MM.1S (cell line): ENCODE results near the gene PNPT1.
A peak's percentile ranks its signal among the peaks of the same experiment; 100 is the strongest.
"Not testable (repeated sequence)": the region's sequence is repeated elsewhere in the genome, so short reads cannot be mapped to it uniquely, and the experiment has no call there.

Experiments used
- DNase-seq: peaks from one replicate; pipeline ENCODE4 v3.0.0-alpha.2; 2015
- H2AFZ ChIP-seq: fragments of 300-600 bp; sonication (generic); 2 replicates; pipeline ENCODE4 v1.6.0; 2016; ENCODE audit warnings: antibody characterized with exemption, low read length
- H3F3A ChIP-seq: fragments of 300-600 bp; sonication (generic); 2 replicates; pipeline ENCODE4 v1.6.1; 2016; ENCODE audit warnings: mild to moderate bottlenecking, antibody characterized with exemption, low read length, moderate library complexity, mixed read lengths; ENCODE audit not compliant: insufficient read depth
- H3K27ac ChIP-seq: fragments of 300-600 bp; sonication (generic); 2 replicates; pipeline ENCODE4 v1.5.1; 2016; ENCODE audit warnings: mild to moderate bottlenecking, low read length
- H3K27me3 ChIP-seq: fragments of 300-600 bp; sonication (generic); replicated peaks from 2 replicates; pipeline ENCODE4 v1.6.0; 2016; ENCODE audit warnings: low read length; ENCODE audit not compliant: insufficient read depth
- H3K36me3 ChIP-seq: fragments of 300-600 bp; sonication (generic); replicated peaks from 2 replicates; pipeline ENCODE4 v1.6.1; 2016; ENCODE audit warnings: mild to moderate bottlenecking, low read length, mixed read lengths; ENCODE audit not compliant: insufficient read depth
- H3K4me1 ChIP-seq: fragments of 300-600 bp; sonication (generic); 2 replicates; pipeline ENCODE4 v1.6.1; 2016; ENCODE audit warnings: low read length, mixed read lengths
- H3K4me2 ChIP-seq: fragments of 300-600 bp; sonication (generic); 2 replicates; pipeline ENCODE4 v1.6.0; 2016; ENCODE audit warnings: low read depth, low read length
- H3K4me3 ChIP-seq: fragments of 300-600 bp; sonication (generic); 2 replicates; pipeline ENCODE4 v1.5.1; 2016; ENCODE audit warnings: low read length, mixed read lengths
- H3K79me2 ChIP-seq: fragments of 300-600 bp; sonication (generic); 2 replicates; pipeline ENCODE4 v1.6.1; 2016; ENCODE audit warnings: mixed run types, low read length, mixed read lengths
- H3K9ac ChIP-seq: fragments of 300-600 bp; sonication (generic); 2 replicates; pipeline ENCODE4 v1.6.1; 2016; ENCODE audit warnings: low read length, mixed read lengths
- H3K9me2 ChIP-seq: fragments of 300-600 bp; sonication (generic); replicated peaks from 2 replicates; pipeline ENCODE4 v1.6.1; 2016; ENCODE audit warnings: mild to moderate bottlenecking, low read length, mixed read lengths; ENCODE audit not compliant: insufficient read depth
- H3K9me3 ChIP-seq: fragments of 300-600 bp; sonication (generic); replicated peaks from 2 replicates; pipeline ENCODE4 v1.6.1; 2016; ENCODE audit warnings: mild to moderate bottlenecking, low read length, mixed read lengths; ENCODE audit not compliant: insufficient read depth
- H4K20me1 ChIP-seq: fragments of 300-600 bp; sonication (generic); 2 replicates; pipeline ENCODE4 v1.6.1; 2016; ENCODE audit warnings: mild to moderate bottlenecking, low read length, moderate library complexity, mixed read lengths; ENCODE audit not compliant: insufficient read depth
- EZH2 ChIP-seq: fragments of 300-600 bp; sonication (generic); optimal IDR thresholded peaks from 2 replicates; pipeline ENCODE3; 2017; ENCODE audit warnings: low read depth, mild to moderate bottlenecking, antibody characterized with exemption, low read length, mixed read lengths
- EZH2phosphoT487 ChIP-seq: fragments of 300-600 bp; sonication (generic); IDR thresholded peaks from 2 replicates; pipeline ENCODE4 v1.6.1; 2018; ENCODE audit warnings: antibody characterized with exemption, low read length
- TF ChIP-seq, protein P1 (sequence below): fragments of 300-600 bp; sonication (generic); IDR thresholded peaks from 2 replicates; pipeline ENCODE4 v1.5.1; 2016; ENCODE audit warnings: antibody characterized with exemption, low read length, mixed read lengths

Gene PNPT1

DNA sequence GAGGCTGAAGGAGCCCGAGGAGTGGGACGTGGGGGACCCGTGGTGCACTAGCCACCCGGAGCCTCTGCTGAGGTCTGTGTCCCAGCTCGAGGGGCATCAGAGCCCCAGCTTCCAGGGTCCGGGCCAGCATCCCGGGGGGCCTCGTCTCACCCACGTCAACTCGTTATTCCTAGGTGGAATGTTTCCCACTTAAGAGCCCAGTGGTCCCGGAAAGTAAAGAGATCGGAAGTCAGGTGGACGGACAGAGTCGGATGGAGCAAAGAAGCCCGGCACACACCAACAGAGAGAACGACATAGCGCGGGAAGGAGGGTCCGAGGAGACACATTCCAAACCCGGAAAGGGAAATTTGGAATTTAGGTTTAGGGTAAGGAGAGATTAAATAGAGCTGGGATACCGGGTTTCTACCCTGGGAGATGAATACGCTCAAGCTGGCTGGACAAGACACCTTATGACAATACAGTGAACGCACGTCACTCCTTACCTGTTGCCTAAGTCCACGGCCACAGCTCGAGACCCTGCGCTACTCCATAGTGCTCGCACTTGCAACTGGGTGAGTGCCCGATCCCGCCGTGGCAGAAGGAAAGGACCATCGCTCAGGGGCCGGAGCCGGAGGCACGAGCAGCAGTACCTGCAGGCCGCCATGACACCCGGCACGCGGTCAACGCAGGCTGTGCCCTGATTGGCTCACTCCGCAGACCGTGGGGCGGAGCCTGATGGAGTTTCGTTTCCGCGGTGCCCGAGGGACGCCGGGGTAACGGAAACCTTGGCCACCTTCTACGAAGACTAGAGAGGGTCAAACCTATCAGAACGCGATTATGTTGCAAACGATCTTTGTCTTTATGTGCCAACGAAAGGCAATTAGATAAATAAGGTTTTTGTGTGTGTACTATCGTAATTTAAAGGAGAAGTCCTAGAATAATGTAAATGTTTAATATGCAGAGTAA, at the start of gene PNPT1:
Gene PNPT1 (minus strand): TSS at position 664 of the 945 bp plus-strand sequence. CDS start 21 bp downstream, at position 643.
- no peaks in the 10 kb centered on the region for H3K9me3 ChIP-seq
- TF ChIP-seq EZH2 = no peak
- TF ChIP-seq EZH2phosphoT487 = no peak
- TF ChIP-seq, protein P1, sequence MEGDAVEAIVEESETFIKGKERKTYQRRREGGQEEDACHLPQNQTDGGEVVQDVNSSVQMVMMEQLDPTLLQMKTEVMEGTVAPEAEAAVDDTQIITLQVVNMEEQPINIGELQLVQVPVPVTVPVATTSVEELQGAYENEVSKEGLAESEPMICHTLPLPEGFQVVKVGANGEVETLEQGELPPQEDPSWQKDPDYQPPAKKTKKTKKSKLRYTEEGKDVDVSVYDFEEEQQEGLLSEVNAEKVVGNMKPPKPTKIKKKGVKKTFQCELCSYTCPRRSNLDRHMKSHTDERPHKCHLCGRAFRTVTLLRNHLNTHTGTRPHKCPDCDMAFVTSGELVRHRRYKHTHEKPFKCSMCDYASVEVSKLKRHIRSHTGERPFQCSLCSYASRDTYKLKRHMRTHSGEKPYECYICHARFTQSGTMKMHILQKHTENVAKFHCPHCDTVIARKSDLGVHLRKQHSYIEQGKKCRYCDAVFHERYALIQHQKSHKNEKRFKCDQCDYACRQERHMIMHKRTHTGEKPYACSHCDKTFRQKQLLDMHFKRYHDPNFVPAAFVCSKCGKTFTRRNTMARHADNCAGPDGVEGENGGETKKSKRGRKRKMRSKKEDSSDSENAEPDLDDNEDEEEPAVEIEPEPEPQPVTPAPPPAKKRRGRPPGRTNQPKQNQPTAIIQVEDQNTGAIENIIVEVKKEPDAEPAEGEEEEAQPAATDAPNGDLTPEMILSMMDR = no peak
- H3K36me3 ChIP-seq = no peaks in the 10 kb centered on the region; the same call in 1 of the 2 replicates
- H3K4me1 ChIP-seq = no peaks in the 10 kb centered on the region
- peak; percentile 97 for DNase-seq
- H2AFZ ChIP-seq = peak within 1 kb of the TSS; percentile 99
- peak within 1 kb of the TSS; percentile 100 for H3K4me3 ChIP-seq
- H3K27me3 ChIP-seq = peaks cover 4% of the 10 kb centered on the region; the same call in 1 of the 2 replicates
- peak within 1 kb of the TSS; percentile 67 for H3K4me2 ChIP-seq
- H3K9me2 ChIP-seq = no peaks in the 10 kb centered on the region
- peak within 1 kb of the TSS; percentile 44; the same call in 1 of the 2 replicates for H3K27ac ChIP-seq
- no peaks in the 10 kb centered on the region for H3F3A ChIP-seq
- H4K20me1 ChIP-seq = peaks cover 4% of the 10 kb centered on the region; the same call in 1 of the 2 replicates
- H3K79me2 ChIP-seq = peaks cover 52% of the 10 kb centered on the region
- H3K9ac ChIP-seq = peak within 1 kb of the TSS; percentile 95

DNA sequence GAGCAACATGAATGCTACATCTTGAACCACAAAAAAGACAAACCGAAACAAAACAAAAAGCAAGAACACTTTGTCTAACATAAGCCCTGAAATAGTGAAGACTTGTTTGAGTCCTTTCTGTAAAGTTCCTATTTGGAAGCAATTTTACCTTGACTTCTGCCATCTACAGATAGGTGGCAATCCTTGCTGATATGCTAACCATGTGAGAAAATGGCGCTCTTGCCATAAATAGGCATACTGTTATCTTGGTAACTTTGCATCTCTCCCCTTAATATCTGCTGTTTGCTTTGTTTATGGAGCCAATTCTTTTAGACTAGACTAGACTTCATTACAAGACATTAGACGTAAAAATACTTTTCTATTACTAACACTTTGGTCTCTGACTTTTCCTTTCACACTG, 49.4 kb upstream of the PNPT1 start:
- Histone ChIP-seq H3K36me3 (no peaks in the 10 kb centered on the region), H2AFZ (no peak overlapping the region), H3K79me2 (no peaks in the 10 kb centered on the region), H3F3A (no peaks in the 10 kb centered on the region), H3K4me1 (peaks cover 10% of the 10 kb centered on the region; the same call in 1 of the 2 replicates), H3K9me2 (no peaks in the 10 kb centered on the region), H3K9me3 (no peaks in the 10 kb centered on the region), H3K27ac (no peak overlapping the region), H3K4me3 (no peak overlapping the region), H3K27me3 (no peaks in the 10 kb centered on the region), H3K9ac (no peak overlapping the region), H4K20me1 (no peaks in the 10 kb centered on the region), H3K4me2 (no peak overlapping the region)
- no peak for TF ChIP-seq EZH2
- TF ChIP-seq EZH2phosphoT487 = no peak
- TF ChIP-seq, protein P1 = no peak
- DNase-seq = no peak

DNA sequence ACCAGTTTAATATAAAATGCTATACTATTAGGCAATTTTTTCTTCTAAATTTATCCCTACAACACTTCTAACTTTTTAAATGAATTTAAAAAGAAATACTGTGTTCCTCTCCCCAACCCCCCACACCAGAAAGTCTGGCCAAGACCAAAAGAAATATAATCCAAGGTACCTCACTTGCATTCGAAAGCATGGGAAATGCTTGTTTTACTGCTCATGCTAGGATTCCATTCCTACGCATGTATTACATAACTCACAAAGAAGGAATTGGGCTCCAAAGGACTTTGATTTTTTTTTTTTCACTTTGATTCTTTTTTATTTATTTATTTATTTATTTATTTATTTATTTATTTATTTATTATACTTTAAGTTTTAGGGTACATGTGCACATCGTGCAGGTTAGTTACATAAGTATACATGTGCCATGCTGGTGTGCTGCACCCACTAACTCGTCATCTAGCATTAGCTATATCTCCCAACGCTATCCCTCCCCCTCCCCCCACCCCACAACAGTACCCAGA, 42.4 kb upstream of the PNPT1 start:
- H2AFZ ChIP-seq, H3K79me2 ChIP-seq, H3K36me3 ChIP-seq, H3K9ac ChIP-seq, H3K9me2 ChIP-seq, H3K4me3 ChIP-seq, H3K9me3 ChIP-seq, H3K27me3 ChIP-seq, H3K4me1 ChIP-seq, H3F3A ChIP-seq, H3K4me2 ChIP-seq, DNase-seq, H4K20me1 ChIP-seq, H3K27ac ChIP-seq: not testable (repeated sequence)

DNA sequence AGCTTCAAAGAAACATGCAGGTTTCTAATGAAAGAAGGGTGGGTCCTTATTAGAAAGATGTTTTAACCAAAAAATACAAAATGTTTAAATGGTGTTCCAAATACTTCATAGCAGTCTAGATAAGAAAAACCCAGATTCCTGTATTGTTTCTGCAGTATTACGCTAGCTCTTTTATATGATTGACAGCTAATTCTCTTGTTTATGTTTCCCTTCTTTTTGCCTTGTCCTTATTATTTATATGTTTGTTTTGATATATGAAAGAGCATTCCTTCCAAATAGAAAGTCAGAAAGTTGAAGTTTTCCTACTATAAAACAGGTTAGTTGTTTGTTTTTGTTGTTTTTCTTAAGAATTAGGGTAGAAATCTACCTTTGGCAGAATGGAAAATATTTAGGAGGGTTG, 41.1 kb upstream of the PNPT1 start:
- Histone ChIP-seq H3K4me3 (no peak overlapping the region), H3K4me1 (no peaks in the 10 kb centered on the region), H3K36me3 (no peaks in the 10 kb centered on the region), H3K9ac (no peak overlapping the region), H3K27me3 (no peaks in the 10 kb centered on the region), H4K20me1 (no peaks in the 10 kb centered on the region), H2AFZ (no peak overlapping the region), H3K9me3 (no peaks in the 10 kb centered on the region), H3K9me2 (no peaks in the 10 kb centered on the region), H3K4me2 (no peak overlapping the region), H3F3A (no peaks in the 10 kb centered on the region), H3K27ac (no peak overlapping the region), H3K79me2 (no peaks in the 10 kb centered on the region)
- DNase-seq = no peak
- TF ChIP-seq EZH2 (no peak), EZH2phosphoT487 (no peak)
- TF ChIP-seq, protein P1 = no peak
